CD4-positive, alpha-beta T cell treated with Interleukin-6 for 4 hours (primary cell): ENCODE data around the gene LACRT.

ENCODE experiments used
- DNase-seq: peaks from one replicate; pipeline ENCODE4 v3.0.0-alpha.2; 2020; ENCODE audit warnings: mixed read lengths

Gene LACRT

GRCh38 chr12:54631988-54632728 is 2.5 kb downstream of the LACRT start:
- no peak for DNase-seq

- no peak for DNase-seq
Measured at GRCh38 chr12:54631551-54631950, 3.1 kb downstream of the LACRT start.

GRCh38 chr12:54629925-54630324 is 4.8 kb downstream of the LACRT start:
- DNase-seq = no peak

GRCh38 chr12:54628186-54628846 is 6.4 kb downstream of the LACRT start:
- DNase-seq = no peak

- no peak for DNase-seq
Measured at GRCh38 chr12:54627304-54627703, 7.4 kb downstream of the LACRT start.

GRCh38 chr12:54625598-54625997 is 9.1 kb downstream of the LACRT start:
- DNase-seq = no peak

GRCh38 chr12:54624315-54625279 is 10.1 kb downstream of the LACRT start:
- DNase-seq = no peak

- DNase-seq = no peak
Measured at GRCh38 chr12:54622463-54623183, 12.1 kb downstream of the LACRT start.

- no peak for DNase-seq
Measured at GRCh38 chr12:54616933-54617680, 17.6 kb downstream of the LACRT start.

GRCh38 chr12:54612225-54612750 is 22.4 kb downstream of the LACRT start:
- no peak for DNase-seq

GRCh38 chr12:54611715-54612149 is 23.0 kb downstream of the LACRT start:
- DNase-seq = no peak

GRCh38 chr12:54608769-54609168 is 25.9 kb downstream of the LACRT start:
- no peak for DNase-seq

GRCh38 chr12:54608156-54608555 is 26.5 kb downstream of the LACRT start:
- no peak for DNase-seq

- DNase-seq = no peak
Measured at GRCh38 chr12:54606556-54606955, 28.1 kb downstream of the LACRT start.

- no peak for DNase-seq
Measured at GRCh38 chr12:54605138-54605970, 29.3 kb downstream of the LACRT start.

GRCh38 chr12:54604436-54604835 is 30.3 kb downstream of the LACRT start:
- no peak for DNase-seq

GRCh38 chr12:54603872-54604271 is 30.8 kb downstream of the LACRT start:
- no peak for DNase-seq

GRCh38 chr12:54603173-54603814 is 31.4 kb downstream of the LACRT start:
- peak; percentile 72 for DNase-seq

GRCh38 chr12:54602661-54603060 is 32.0 kb downstream of the LACRT start:
- DNase-seq = no peak

- no peak for DNase-seq
Measured at GRCh38 chr12:54601841-54602240, 32.9 kb downstream of the LACRT start.
